DMS153 treated with DMSO at 0.1 percent for 48 hours (cell line): Measurements from ENCODE around the gene CSMD2.

Source experiments
- DNase-seq: peaks from one replicate; lab custom pipeline; 2025; ENCODE audit not compliant: unreplicated experiment; lab: John Stamatoyannopoulos, UW

Gene CSMD2

DNA sequence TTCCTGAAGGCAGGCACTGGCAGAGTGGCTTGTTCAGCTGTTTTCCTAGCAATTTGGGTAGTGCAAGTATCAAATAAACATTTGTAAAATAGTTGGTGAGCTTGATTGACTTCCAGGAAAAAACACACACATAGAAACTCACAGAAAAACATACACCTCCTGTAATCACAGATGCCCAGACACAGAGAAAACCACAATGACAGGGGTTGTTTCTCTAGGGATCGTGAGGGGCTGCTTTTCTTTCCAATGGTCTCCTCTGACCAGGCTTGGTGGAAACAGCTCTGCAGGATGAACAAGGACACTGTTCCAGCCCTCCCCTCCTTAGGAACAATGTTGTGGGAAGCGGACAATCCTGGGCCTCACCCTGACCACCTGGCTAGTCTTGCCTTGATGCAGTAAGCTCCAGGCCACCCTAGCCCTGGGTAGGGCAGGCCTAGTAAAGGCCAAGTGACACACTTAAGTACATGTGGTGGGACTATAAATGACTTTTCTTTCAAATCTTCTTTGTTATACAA lies 443.7 kb downstream of the CSMD2 start:
- no peak for DNase-seq

DNA sequence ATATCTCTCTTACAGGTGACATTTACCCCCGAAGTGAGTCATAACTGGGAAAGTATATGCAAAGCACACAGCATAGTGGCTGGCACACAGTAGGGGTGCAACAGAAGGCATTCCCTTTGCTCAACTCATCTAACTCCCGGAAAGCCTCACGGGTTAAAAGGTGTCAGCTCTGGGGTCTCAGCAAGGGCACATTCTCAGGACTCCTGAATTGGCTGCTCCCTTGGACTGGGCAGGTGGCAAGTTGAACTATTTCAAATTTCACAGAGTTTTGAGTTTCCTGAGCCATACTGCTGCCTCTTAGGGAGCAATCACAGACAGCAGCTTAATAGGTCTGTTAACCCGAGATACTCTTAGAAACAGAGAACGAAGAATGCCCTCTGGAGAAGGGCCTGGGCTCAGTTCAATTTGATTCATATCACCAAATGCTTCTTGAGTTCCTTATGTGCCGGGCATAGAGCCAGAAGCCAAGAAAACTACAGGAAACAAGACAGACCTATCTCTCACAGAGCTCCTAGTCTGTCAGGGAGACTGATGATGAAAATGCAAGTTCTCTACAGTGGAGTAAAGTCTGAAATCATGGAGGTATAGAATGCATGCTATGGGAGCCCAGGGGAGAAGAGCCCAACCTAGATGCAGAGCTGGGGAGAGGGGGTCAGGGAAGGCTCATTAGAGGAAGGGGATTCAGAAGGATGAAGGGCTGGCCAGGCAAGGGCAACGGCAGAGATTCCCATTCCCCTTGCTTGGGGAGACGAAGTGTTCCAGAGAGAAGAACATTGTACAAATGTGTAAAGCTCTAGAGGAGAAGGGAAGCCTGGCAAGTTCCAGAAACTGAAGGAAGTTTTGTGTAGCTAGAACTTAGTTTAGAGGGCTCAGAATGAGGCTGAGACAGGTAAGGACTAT lies 445.0 kb downstream of the CSMD2 start:
- no peak for DNase-seq

DNA sequence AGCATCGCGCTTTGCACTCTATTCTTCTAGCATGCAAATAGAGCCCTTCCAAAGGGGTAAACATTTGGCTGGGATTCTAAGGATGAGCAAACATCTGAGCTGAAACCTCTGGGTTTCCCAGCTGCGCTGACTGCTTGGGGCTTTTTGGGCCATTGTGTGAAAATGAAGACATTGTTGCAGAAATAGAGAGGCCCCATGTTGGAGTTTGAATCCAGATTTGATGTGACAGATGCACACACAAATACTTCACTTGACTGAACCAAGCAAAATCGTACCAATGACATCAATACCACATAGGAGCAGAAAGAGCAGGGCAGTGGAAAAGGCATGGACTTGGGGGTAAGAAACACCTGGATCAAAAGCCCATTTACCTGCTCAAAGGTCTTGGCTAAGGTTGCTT lies 445.7 kb downstream of the CSMD2 start:
- no peak for DNase-seq

DNA sequence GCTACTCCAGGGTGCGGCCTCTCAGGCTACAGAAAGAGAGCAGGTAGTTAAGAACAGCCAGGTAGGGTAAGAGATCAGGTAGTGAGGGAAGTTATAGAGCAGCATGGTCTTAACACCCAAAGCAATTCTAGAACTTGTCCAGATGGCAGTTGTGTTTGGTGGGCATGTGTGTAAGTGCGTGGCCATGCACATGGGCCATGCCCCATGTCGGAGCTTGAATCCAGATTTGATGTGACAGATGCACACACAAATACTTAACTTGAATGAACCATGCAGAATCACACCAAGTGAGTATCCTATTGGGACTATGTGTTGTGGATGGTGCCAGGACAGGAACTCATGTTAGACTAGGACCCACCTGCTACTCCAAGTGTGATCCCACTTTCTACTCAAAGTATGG lies 446.8 kb downstream of the CSMD2 start:
- no peak for DNase-seq

DNA sequence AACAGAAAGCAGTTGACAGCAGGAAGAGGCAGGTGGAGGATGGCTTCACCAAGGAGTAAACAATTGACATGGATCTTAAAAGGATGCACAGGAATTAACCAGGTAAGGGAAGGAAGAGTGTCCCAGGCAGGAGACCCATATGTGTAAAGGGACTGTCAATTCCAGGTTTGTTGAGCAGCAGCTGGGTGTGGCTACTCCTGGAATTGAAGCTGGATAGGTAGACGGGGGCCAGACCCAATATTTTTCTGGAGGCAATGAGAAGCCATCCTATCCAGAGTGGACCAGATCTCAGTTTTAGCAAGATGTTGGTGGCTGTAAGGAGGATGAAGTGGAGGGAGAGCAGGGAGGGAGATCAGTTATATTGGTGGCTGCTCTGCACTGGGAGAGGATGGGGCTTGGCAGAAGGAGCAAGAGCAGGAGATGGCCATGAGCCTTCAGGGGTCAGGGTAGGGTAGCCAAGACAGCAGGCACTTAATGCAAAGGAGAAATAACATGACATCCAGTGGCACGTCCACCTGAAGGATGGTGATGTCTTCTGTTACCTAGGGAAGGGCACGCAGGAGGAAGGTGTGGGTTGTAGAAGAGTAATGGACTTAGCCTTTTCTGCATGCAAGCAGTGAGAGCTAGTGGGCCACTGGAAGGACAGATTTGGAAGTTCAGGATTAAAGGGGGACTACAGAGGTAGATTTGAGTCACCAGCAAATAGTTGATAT lies 447.9 kb downstream of the CSMD2 start:
- no peak for DNase-seq

DNA sequence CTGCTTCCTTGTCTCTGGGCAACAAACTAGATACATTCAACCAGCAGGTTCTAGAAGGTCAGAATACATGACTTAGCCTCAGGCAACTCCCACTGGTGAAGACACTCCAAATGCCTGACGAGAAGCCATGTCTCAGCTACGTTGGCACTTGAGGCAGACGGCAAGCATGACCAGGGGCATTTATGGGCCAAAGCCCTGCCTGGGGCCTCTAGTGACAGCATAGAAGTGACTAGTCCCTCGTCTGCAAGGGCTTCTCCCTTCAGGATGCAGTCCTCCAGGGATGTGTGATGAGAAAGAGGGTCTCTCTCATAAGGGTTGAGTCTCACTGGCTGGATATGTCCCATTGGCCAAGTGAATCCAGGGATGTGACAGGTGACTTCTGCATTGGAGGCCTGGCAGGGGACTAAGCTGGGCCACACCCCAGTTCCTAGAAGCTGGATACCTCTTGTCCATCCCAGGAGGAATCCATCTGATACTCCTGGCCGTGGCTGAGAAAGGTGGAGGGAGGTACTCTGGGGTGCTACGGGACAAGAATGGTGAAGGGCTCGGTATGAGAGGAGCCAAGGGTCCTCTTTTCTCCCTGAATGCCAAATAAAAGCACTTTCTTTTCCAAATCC lies 449.7 kb downstream of the CSMD2 start:
- DNase-seq, result no peak

DNA sequence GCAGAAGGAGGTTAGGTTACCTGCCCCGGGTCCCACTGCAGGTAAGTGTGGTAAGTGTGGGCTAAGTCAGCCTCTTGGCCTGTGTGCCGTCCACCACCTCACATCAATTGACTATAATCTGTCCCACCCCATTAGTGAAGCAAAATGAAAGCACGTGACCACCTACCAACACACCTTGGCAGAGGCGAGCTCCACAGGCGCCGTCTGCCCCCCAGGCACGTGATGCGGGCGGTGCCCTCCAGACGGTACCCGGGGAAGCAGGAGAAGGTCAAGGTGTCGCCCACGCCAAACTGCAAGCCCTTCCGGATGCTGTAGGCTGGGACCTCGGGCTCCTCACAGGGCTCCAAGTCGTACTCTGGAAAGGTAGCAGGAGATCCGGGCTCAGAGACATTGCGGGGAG lies 450.6 kb downstream of the CSMD2 start:
- DNase-seq, result no peak

DNA sequence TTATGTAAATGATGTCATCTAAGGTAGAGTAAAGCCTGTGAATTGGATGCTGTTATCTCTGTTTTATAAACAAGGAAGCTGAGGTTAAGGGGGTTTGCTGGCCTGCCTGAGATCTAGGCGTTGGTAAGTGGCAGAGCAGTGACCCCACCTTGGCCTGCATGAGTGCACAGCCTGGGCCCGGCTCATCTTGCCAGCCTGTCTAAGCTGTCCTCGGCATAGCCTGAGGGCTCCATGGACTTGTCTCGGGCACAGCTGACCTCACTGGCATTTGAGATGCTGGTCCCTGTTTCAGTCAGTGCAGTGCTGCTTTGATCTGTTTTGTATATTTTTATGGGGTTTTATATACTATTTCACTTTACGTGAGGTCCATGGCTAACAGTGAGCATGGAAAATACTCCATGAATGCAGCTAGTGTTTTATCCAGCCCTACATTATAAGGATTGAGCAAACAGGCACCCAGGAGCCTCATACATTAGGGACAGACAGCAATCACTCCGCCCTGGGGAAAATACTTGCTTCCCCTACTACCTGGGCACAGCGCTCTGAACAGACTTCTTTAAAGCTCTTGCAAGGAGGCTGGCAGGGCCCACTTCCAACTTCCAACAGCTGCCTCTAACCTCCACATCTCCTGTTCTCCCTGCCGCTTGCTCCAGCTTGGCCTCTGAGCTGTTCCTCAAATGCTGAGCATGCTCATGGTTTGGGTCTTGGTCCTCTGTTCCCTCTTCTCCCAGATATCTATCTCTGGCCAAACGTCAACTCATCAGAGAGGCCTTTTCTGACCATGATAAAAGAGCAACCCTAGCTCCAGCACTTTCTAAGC lies 451.8 kb downstream of the CSMD2 start:
- no peak for DNase-seq

DNA sequence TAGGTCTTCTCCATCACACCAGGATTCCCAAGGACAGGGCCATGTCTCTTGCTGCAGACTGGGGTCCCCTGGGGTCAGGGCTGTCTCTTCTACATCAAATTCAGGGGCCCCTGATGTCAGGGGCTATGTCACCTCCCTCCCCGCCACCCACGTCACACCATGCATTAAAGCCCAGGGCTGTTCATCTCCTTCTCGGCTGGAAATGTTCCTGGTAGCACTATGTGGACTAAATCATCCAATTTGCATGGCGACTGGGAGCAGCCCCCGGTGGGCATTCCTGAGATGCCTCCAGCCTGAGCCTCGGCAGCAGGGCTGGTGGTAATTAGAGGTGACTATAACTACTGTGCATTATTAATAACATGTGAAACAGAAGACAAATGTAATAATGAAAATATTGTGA lies 452.8 kb downstream of the CSMD2 start:
- DNase-seq, result no peak

DNA sequence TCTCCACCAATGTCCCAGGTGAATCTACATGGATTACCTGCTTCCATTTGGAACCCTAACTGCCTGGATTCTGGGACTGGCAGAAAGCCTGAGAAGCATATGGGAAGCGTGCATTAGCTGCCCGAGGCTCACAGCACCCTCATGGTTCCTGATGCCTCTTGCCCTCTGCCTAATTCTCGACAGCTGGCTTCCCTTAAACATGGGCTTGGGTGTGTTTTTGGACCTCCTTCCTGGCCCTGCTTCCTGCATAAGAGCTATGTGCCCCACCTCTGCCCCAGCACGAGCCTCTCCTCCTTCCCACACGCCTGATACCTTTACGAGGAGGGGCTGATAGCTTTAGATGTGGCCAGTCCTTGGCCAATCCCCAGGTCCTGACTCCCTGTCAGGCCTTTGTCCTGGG lies 453.5 kb downstream of the CSMD2 start:
- no peak for DNase-seq

DNA sequence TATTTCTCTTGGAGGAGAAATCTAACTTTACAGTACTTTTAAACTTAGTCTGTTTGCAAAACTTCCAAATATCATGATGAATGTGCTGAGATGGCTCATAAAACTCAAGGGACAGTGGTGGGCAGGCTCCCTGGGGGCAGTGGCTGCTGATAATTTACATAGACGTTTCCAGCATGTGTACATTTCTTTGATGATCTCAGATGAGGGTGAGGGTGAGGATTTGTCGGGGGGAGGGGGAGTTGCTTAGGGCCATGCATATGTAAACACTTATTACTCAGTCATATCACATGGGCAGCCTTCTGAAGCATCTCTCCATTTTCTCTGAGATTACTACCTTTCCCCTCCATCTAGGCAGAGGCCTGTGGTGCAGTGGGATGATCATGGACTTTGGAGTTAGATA lies 454.1 kb downstream of the CSMD2 start:
- DNase-seq, result no peak

DNA sequence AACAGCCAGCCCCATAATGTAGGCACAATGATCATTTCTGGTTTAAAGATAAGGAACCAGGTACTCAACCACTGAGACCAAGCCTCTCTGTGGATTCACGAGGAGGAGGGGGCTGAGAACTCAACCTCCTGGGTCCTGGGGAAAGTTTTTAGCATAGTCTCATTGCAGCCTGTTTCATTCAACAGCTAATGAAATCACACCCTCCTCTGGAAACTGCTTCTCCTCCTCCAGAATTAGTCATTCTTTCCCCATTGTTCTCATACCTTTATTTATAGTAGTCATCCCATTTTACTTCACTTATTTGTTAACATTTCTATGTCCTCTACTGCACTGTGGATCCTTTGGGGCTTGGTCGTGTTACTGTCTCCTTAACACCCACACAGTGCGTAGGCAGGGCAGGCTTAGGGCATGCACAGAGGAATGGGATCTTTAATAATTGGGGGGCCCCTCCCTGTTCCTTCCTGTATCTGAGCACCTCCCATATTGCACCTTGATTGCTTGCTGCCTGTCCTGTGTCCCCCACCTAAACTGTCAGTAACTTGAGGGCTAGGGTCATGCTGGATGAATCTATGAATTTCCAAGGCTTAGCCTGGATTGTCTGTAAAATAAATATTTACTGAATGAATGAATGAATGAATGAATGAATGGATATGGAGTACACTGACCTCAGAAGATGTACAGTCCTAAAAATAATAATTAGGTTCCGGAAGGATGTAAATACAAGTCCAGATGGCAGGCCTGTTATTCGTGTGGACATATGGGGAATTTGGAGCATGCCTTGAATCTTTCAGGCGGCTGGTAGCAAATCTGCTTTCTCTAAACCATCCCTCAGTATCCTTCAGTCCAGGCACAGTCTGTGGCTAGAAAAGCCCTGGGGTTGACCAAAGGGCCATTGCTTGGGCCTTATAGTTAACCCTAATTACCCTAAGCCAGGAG lies 455.0 kb downstream of the CSMD2 start:
- DNase-seq, result no peak

DNA sequence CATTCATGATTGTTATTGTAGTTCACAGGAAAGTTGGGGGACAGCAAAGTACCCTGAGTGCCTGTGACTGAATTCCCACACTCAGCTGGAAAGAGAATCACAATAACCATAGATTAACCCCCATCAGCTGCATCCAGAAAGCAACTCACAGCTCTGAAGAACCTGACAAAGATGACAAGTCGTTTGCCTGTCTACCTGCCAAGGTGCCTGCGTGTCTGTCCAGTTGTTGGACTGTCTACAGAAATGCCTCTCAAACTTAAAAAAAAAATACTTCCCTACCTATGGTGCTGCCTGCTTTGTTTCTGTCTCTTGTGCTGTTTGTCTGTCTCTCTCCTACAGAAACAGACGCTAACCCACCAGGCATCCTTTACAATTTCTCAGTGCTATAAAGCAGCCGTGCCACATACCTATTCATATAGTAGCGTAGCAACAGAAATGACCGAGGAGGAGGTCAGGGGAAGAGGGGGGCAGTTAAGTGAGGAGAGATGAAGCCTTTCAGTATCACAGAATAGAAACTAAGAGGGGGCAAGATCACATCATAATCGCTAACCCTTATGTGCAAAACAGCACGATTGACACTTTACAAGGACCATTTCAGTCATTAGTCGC lies 455.8 kb downstream of the CSMD2 start:
- no peak for DNase-seq

DNA sequence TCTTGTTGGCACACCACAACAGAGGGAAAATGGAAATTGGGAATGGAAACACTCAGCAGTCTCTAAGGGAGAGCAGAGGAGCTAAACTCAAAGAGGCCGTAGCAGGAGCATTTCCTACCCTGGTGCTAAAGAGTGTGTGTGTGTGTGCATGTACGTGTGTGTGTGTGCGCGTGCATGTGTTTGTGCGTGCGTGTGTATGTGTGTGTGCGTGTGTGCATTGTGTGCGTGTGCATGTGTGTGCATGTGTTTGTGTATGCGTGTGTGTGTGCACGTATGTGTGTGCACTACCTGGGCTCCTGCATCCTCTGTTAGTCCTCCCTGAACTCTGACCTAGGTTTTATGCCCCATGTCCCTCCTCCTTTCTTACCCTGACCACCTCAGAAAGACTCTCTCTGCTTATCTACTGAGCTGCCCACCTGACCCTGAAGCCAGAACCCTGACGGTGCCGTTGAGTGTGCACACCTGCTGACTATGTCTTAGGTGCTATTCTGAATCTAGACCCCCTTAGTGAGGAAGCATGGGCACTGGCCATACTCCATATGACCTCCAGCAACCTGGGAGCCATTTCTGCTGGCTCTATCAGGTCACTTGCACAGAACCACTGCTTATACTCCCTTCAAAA lies 458.3 kb downstream of the CSMD2 start:
- DNase-seq, result no peak

DNA sequence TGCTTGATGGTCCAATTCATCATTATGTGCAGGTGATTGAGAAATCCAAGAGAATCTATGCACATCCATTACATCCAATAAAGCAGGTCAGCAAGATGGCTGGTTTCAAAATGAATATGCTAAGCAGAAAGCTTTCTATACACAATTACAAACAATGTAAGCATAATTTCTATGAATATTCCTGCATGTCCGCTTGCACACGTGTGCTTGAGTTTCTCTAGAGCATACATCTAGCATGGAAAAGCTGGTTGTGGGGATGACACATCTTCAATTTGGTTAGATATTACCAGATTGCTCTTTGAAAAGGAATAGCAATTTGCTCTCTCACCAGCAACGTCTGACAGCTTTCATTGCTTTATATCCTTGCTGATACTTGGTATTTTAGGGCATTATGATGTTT lies 461.6 kb downstream of the CSMD2 start:
- DNase-seq, result no peak

DNA sequence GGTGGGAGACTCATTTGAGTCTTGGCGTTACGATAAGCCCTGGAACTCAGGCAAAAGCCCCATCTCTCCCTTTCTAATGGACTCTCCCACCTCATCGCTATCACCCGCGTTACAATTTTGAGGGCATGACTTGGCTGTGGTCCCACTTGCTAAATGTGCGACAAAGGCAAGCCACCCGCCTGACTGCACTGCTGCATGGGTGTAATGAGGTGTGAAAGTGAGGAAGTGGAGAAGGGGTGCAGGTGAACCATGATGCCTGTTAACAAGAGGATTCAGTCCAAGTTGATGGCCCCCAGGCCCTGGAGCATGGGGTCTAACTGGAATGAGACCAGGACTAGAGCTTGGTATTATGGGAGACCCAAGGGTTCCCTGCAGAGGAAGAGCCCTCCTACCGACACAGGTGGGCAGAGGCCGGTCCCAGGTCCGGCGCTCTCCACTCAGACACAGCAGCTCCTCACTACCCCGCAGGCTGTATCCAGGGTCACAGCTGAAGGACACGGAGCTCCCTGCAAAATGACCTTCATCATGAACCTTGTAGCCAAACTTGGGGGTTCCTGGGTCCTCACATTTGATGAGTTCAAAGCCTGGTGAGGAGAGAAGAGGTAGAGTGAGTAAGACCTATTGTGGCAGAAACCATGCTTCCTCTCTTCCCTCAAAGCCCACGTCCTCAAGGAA lies 466.5 kb downstream of the CSMD2 start:
- no peak for DNase-seq

DNA sequence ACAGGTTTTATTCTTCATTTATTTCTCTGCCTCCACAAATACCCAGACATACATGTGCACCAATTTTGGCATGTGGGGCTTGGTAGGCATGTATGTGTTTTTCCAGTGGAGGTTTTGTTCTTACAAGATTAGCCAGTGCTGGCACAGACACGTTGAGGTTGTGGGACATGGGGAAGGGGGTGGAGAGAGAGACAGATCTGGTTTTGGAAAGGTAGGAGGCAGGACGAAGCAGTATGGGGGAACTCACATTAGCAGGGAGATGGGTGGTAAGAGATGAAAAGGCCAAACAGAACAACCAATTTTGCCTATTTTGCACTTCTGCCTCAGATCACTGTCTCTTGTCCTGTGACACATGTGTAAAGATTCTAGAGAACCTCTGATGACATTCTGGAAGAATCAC lies 467.2 kb downstream of the CSMD2 start:
- no peak for DNase-seq

DNA sequence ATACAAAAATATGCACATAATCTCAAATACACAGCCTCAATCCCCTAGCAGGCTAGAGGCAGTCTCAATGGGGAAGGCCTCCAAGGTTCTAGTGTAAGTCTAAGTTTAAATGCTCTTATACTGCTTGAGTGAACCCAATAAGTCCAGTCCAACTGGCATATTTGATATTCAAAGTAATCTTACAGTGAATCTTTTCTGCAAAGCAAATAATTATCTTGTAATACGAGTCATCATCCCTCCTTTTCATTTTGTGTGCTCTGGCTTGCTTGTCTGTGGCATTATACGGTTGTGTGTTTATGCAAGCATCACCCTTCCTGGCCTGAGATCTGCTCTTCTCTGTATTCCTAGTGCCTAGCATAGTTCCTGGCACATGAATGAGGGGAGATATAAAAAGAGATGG lies 468.1 kb downstream of the CSMD2 start:
- DNase-seq, result no peak

DNA sequence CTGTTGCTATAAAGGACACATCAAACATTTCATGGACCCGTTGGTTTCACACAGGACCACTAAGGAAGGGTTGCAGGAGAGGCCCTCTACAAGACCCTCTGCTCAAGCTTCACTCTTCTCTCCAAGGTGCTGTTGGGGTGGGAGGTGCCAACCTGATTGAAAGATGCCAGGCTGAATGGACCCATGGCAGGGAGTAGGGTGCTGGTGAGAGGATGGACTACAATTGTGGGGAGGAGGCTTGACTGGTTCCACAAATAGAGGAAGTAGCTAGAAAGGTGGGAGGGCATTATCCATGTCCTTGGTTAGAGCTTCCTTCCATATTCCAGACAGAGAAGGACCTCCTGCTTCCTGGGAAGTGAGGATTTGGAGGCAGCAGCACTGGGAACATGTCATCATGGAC lies 468.7 kb downstream of the CSMD2 start:
- no peak for DNase-seq
